Measurements from ENCODE around the gene BDNF. TPM values are rescaled to one million over a fixed set of nuclear protein-coding genes. Genes with fewer than 3 reads are reported as not detected.

BDNF gene
- total RNA-seq, 1 experiment from 2014 or later, result 4.8 TPM

DNA sequence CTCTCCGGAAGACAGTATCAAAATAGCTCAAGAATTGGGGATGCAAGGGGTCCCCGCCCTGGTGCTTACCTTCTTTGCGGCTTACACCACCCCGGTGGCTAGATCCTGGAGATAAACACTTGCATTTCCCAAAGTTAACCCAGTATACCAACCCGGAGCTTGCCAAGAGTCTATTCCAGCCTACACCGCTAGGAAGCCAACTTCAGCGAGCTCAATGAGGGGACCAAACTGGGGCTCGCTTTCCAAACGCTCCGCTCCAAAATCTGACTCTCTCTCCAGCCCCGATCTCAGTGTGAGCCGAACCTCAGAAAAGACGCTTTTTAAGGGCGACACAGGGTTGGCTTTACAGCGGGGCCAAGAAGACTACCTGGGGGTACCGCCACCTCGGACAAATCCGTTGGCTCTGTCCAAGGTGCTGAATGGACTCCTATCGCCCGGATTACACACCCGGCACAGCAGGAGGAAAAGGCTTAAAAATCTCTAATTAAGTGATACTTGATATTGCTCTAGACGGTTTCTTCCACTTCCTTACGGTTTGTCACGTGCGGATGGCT lies 20.1 kb upstream of the BDNF start (continued):
- TF ChIP-seq, protein P1, sequence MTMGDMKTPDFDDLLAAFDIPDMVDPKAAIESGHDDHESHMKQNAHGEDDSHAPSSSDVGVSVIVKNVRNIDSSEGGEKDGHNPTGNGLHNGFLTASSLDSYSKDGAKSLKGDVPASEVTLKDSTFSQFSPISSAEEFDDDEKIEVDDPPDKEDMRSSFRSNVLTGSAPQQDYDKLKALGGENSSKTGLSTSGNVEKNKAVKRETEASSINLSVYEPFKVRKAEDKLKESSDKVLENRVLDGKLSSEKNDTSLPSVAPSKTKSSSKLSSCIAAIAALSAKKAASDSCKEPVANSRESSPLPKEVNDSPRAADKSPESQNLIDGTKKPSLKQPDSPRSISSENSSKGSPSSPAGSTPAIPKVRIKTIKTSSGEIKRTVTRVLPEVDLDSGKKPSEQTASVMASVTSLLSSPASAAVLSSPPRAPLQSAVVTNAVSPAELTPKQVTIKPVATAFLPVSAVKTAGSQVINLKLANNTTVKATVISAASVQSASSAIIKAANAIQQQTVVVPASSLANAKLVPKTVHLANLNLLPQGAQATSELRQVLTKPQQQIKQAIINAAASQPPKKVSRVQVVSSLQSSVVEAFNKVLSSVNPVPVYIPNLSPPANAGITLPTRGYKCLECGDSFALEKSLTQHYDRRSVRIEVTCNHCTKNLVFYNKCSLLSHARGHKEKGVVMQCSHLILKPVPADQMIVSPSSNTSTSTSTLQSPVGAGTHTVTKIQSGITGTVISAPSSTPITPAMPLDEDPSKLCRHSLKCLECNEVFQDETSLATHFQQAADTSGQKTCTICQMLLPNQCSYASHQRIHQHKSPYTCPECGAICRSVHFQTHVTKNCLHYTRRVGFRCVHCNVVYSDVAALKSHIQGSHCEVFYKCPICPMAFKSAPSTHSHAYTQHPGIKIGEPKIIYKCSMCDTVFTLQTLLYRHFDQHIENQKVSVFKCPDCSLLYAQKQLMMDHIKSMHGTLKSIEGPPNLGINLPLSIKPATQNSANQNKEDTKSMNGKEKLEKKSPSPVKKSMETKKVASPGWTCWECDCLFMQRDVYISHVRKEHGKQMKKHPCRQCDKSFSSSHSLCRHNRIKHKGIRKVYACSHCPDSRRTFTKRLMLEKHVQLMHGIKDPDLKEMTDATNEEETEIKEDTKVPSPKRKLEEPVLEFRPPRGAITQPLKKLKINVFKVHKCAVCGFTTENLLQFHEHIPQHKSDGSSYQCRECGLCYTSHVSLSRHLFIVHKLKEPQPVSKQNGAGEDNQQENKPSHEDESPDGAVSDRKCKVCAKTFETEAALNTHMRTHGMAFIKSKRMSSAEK (CRISPR knock-in tag; IDR thresholded peaks at IDR 0.05; ENCODE audit: borderline replicate concordance), result no peak
- TF ChIP-seq, protein P2, sequence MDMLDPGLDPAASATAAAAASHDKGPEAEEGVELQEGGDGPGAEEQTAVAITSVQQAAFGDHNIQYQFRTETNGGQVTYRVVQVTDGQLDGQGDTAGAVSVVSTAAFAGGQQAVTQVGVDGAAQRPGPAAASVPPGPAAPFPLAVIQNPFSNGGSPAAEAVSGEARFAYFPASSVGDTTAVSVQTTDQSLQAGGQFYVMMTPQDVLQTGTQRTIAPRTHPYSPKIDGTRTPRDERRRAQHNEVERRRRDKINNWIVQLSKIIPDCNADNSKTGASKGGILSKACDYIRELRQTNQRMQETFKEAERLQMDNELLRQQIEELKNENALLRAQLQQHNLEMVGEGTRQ (CRISPR knock-in tag; IDR thresholded peaks at IDR 0.05), result no peak
- no peak for TF ChIP-seq IRF2 (CRISPR knock-in tag; IDR thresholded peaks at IDR 0.05; ENCODE audit: borderline replicate concordance, low read depth)
- no peak; the same call in 1 of the 2 replicates for TF ChIP-seq ESRRA (CRISPR knock-in tag; IDR thresholded peaks at IDR 0.05; ENCODE audit: borderline replicate concordance)
- peak; percentile 66; the same call in 1 of the 2 replicates for TF ChIP-seq ETV6 (CRISPR knock-in tag; IDR thresholded peaks at IDR 0.05)
- no peak for TF ChIP-seq FOXJ3 (CRISPR knock-in tag; IDR thresholded peaks at IDR 0.05; ENCODE audit: borderline replicate concordance)
- TF ChIP-seq MXD4 (CRISPR knock-in tag; IDR thresholded peaks at IDR 0.05; ENCODE audit: borderline replicate concordance), result no peak
- no peak for TF ChIP-seq ZNF416 (CRISPR knock-in tag; IDR thresholded peaks at IDR 0.05)
- no peak for TF ChIP-seq KAT7 (CRISPR knock-in tag; IDR thresholded peaks at IDR 0.05; ENCODE audit: borderline replicate concordance)
- TF ChIP-seq ZNF219 (CRISPR knock-in tag; IDR thresholded peaks at IDR 0.05; ENCODE audit: borderline replicate concordance), result peak; percentile 19; the same call in 1 of the 2 replicates
- TF ChIP-seq, protein P3, sequence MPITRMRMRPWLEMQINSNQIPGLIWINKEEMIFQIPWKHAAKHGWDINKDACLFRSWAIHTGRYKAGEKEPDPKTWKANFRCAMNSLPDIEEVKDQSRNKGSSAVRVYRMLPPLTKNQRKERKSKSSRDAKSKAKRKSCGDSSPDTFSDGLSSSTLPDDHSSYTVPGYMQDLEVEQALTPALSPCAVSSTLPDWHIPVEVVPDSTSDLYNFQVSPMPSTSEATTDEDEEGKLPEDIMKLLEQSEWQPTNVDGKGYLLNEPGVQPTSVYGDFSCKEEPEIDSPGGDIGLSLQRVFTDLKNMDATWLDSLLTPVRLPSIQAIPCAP (CRISPR knock-in tag; IDR thresholded peaks at IDR 0.05), result no peak
- TF ChIP-seq ZBTB21 (CRISPR knock-in tag; IDR thresholded peaks at IDR 0.05; ENCODE audit: borderline replicate concordance), result no peak
- no peak for TF ChIP-seq ZNF423 (CRISPR knock-in tag; IDR thresholded peaks at IDR 0.05)
- TF ChIP-seq SOX15 (CRISPR knock-in tag; IDR thresholded peaks at IDR 0.05), result no peak
- no peak for TF ChIP-seq CREB1 (CRISPR knock-in tag; IDR thresholded peaks at IDR 0.05)
- TF ChIP-seq GTF2I (CRISPR knock-in tag; conservative IDR thresholded peaks at IDR 0.05), result no peak
- TF ChIP-seq, protein P4, sequence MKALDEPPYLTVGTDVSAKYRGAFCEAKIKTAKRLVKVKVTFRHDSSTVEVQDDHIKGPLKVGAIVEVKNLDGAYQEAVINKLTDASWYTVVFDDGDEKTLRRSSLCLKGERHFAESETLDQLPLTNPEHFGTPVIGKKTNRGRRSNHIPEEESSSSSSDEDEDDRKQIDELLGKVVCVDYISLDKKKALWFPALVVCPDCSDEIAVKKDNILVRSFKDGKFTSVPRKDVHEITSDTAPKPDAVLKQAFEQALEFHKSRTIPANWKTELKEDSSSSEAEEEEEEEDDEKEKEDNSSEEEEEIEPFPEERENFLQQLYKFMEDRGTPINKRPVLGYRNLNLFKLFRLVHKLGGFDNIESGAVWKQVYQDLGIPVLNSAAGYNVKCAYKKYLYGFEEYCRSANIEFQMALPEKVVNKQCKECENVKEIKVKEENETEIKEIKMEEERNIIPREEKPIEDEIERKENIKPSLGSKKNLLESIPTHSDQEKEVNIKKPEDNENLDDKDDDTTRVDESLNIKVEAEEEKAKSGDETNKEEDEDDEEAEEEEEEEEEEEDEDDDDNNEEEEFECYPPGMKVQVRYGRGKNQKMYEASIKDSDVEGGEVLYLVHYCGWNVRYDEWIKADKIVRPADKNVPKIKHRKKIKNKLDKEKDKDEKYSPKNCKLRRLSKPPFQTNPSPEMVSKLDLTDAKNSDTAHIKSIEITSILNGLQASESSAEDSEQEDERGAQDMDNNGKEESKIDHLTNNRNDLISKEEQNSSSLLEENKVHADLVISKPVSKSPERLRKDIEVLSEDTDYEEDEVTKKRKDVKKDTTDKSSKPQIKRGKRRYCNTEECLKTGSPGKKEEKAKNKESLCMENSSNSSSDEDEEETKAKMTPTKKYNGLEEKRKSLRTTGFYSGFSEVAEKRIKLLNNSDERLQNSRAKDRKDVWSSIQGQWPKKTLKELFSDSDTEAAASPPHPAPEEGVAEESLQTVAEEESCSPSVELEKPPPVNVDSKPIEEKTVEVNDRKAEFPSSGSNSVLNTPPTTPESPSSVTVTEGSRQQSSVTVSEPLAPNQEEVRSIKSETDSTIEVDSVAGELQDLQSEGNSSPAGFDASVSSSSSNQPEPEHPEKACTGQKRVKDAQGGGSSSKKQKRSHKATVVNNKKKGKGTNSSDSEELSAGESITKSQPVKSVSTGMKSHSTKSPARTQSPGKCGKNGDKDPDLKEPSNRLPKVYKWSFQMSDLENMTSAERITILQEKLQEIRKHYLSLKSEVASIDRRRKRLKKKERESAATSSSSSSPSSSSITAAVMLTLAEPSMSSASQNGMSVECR (CRISPR knock-in tag; IDR thresholded peaks at IDR 0.05; ENCODE audit: borderline replicate concordance), result peak; percentile 84; the same call in 1 of the 2 replicates
- no peak for TF ChIP-seq NR3C1 (CRISPR knock-in tag; conservative IDR thresholded peaks at IDR 0.05; ENCODE audit: low read depth)
- no peak for TF ChIP-seq NFYB (CRISPR knock-in tag; conservative IDR thresholded peaks at IDR 0.05; ENCODE audit: low read depth)
- TF ChIP-seq FOXP1 (CRISPR knock-in tag; IDR thresholded peaks at IDR 0.05; ENCODE audit: borderline replicate concordance), result no peak
- TF ChIP-seq, protein P5, sequence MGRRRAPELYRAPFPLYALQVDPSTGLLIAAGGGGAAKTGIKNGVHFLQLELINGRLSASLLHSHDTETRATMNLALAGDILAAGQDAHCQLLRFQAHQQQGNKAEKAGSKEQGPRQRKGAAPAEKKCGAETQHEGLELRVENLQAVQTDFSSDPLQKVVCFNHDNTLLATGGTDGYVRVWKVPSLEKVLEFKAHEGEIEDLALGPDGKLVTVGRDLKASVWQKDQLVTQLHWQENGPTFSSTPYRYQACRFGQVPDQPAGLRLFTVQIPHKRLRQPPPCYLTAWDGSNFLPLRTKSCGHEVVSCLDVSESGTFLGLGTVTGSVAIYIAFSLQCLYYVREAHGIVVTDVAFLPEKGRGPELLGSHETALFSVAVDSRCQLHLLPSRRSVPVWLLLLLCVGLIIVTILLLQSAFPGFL (CRISPR knock-in tag; IDR thresholded peaks at IDR 0.05; ENCODE audit: borderline replicate concordance), result no peak
- TF ChIP-seq OVOL2 (CRISPR knock-in tag; IDR thresholded peaks at IDR 0.05; ENCODE audit: borderline replicate concordance), result no peak
- TF ChIP-seq ZNF263 (CRISPR knock-in tag; IDR thresholded peaks at IDR 0.05; ENCODE audit: low read depth), result no peak
- no peak for TF ChIP-seq RELA (CRISPR knock-in tag; IDR thresholded peaks at IDR 0.05; ENCODE audit: borderline replicate concordance)
- TF ChIP-seq, protein P6, sequence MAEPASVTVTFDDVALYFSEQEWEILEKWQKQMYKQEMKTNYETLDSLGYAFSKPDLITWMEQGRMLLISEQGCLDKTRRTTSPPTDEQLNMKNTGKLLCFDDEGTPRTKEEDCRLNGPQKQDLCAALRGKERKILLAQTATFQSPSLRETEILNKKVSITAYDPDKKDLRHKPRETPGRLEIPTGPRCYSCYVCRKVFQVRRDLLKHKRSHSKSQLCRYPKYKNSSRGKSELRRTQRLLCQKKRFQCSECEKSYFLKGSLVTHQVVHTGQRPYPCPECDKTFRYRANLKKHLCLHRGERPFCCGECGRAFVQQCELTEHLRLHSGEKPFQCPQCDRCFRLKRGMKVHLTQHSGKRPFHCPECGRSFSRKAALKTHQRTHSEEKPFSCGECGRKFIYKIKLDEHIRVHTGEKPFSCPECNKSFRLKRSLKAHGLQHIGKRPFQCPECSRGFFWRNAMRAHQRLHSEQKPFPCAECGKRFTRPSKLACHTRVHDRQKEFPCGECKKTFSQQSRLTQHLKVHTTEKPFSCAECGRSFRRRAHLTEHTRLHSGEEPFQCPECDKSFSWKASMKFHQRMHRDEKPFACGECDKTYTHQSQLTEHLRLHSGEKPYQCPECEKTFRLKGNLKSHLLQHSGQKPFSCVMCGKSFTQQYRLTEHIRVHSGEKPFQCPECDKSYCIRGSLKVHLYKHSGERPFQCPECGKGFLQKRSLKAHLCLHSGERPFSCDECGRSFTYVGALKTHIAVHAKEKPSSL (CRISPR knock-in tag; conservative IDR thresholded peaks at IDR 0.05), result no peak
